GM13977 (cell line): ENCODE results near the gene SH2D6.

Experiments
- DNase-seq: peaks from one replicate; pipeline ENCODE4 v3.0.0; 2012; ENCODE audit warnings: low spot score
- CTCF ChIP-seq: IDR thresholded peaks from 2 replicates; pipeline ENCODE4 v1.5.1; 2012; ENCODE audit warnings: mild to moderate bottlenecking, control low read depth; ENCODE audit not compliant: insufficient read depth; ENCODE audit errors: extremely low read depth, missing control alignments
- in situ Hi-C: fragments of 300-500 bp; cut with MboI; formaldehyde crosslinking; loops from one replicate; pipeline ENCODE4 v1.12.0; 2022; ENCODE audit warnings: low sequenced_read_pairs, low pct_unique_long_range_greater_than_20kb, mixed read lengths, inconsistent platforms; ENCODE audit not compliant: unreplicated experiment

The SH2D6 gene

GRCh38 chr2:85421260-85422071, 3.0 kb downstream of the SH2D6 start:
- in situ Hi-C loops = loop anchor here (5.0 kb wide), 1 partner anchor 131 kb away; no protein-coding TSS in a partner anchor
- DNase-seq = no peak
- TF ChIP-seq CTCF = no peak

GRCh38 chr2:85422072-85422457, 3.6 kb downstream of the SH2D6 start:
- TF ChIP-seq CTCF = no peak
- in situ Hi-C loops = loop anchor here (5.0 kb wide), 1 partner anchor 130 kb away; no protein-coding TSS in a partner anchor
- DNase-seq = no peak

- no peak for DNase-seq
- TF ChIP-seq CTCF = no peak
- in situ Hi-C loops = loop anchor here (5.0 kb wide), 1 partner anchor 129 kb away; no protein-coding TSS in a partner anchor
Observed at GRCh38 chr2:85423525-85423924, 5.0 kb downstream of the SH2D6 start.

GRCh38 chr2:85425588-85425987, 7.1 kb downstream of the SH2D6 start:
- in situ Hi-C loops = no loop called here
- no peak for TF ChIP-seq CTCF
- no peak for DNase-seq

- in situ Hi-C loops = no loop called here
- no peak for DNase-seq
- no peak for TF ChIP-seq CTCF
Observed at GRCh38 chr2:85427300-85427835, 8.9 kb downstream of the SH2D6 start.

GRCh38 chr2:85428343-85428881, 9.9 kb downstream of the SH2D6 start:
- in situ Hi-C loops = no loop called here
- TF ChIP-seq CTCF = no peak
- no peak for DNase-seq
